Tibial artery (tissue), 4 donors: ENCODE results near the gene BANF1.

Source experiments
- DNase-seq, 2 donors: peaks; one replicate each; pipeline ENCODE4 v3.0.0-alpha.2; 2019
- H3K27ac ChIP-seq, 2 donors: fragments of 200-600 bp; sonication (generic) in 1 of 2; 1 replicate in 1 of 2; 2 replicates in 1 of 2; pipeline ENCODE4 v1.5.1; 2018 to 2019; ENCODE audit warnings: mild to moderate bottlenecking in 1 of 2
- H3K27me3 ChIP-seq, 2 donors: fragments of 200-600 bp; sonication (generic) in 1 of 2; one replicate each; pipeline versions ENCODE4 v1.5.1 to v1.6.0; 2016 to 2019
- H3K36me3 ChIP-seq, 3 donors: fragments of 200-600 bp; sonication (generic) in 2 of 3; one replicate each; pipeline ENCODE4 v1.5.1; 2016 to 2019; ENCODE audit warnings: mild to moderate bottlenecking in 2 of 3
- H3K4me1 ChIP-seq, 4 donors: fragments of 200-600 bp; sonication (generic) in 2 of 4; 1 replicate in 3 of 4; 2 replicates in 1 of 4; pipeline ENCODE4 v1.5.1; 2016 to 2019
- H3K4me3 ChIP-seq, 2 donors: fragments of 200-600 bp; sonication (generic) in 1 of 2; 1 replicate in 1 of 2; 2 replicates in 1 of 2; pipeline ENCODE4 v1.5.1; 2018 to 2019; ENCODE audit warnings: mild to moderate bottlenecking in 2 of 2
- H3K9me3 ChIP-seq, 3 donors: fragments of 200-600 bp; sonication (generic) in 1 of 3; one replicate each; pipeline ENCODE4 v1.5.1; 2016 to 2019
- CTCF ChIP-seq, 2 experiments: fragments of 200-600 bp in 1 of 2; fragments of 450-650 bp in 1 of 2; IDR thresholded peaks; one replicate each; pipeline ENCODE4 v1.5.1; 2017 to 2019; ENCODE audit warnings: antibody characterized with exemption in 2 of 2, mild to moderate bottlenecking in 1 of 2, moderate library complexity in 1 of 2
- intact Hi-C: fragments of 100-400 bp; cut with DNase I; formaldehyde crosslinking; loops from one replicate; pipeline ENCODE4 v1.15.0; 2023; ENCODE audit warnings: low total_unique reads

BANF1 gene

GRCh38 chr11:65981101-65981740 is 21.1 kb upstream of the BANF1 start:
- no peak for DNase-seq
- intact Hi-C loops: loop anchor here (10.0 kb wide), 1 partner anchor 276 kb away; no protein-coding TSS in a partner anchor
- Histone ChIP-seq H3K4me3 (no peak overlapping the region), H3K9me3 (no peaks in the 10 kb centered on the region), H3K4me1 (peaks cover 0 to 17% (median 0%) of the 10 kb centered on the region in 4 donors), H3K36me3 (peaks cover 27 to 49% (median 32%) of the 10 kb centered on the region in 3 donors), H3K27ac (no peak overlapping the region), H3K27me3 (no peaks in the 10 kb centered on the region)
- TF ChIP-seq CTCF (IDR thresholded peaks at IDR 0.05): no peak

DNA sequence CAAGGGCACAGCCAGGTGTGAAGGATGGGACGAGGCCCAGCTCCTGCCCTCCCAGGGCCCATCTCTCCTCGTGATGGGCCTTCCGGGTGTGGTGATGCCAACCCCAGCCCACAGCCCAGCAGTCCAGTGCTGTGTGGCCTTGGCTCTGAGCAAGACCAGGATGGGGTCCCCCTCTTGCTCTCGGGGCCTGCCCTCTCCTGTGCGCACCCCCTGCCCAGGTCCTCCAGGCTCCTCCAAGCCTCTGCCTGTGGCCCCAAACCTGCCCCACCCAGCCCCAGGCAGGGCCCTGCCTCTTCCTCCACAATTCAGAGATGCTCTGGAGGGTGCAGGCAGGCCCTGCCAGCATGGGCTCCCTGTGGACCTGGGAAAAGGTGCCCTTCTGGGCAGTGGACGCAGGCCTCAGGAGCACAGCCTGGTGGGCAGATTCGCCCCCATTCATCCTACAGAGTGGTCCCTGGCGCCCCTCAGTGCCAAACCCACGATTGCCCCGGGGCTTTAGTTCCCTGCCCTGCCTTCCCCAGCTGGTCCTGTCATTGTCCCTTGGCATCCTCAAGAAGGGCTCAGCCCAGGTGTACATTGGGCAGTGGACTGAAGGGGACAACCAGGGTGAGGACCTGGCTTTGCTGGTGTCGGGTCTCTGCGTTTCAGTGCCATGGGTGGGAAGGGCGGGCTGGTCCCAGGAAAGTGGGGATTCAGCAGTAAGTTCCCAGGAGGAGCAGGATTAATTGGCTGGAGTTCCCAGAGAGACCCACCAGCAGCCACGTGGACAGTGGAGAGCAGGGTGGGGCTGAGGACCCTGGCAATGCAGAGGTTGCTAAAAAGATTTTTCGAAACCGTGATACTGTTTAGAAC is 20.1 kb upstream of the BANF1 start:
- DNase-seq: no peak
- peaks cover 0 to 17% (median 0%) of the 10 kb centered on the region in 4 donors for H3K4me1 ChIP-seq
- peaks cover 18 to 40% (median 23%) of the 10 kb centered on the region in 3 donors for H3K36me3 ChIP-seq
- intact Hi-C loops: loop anchor here (10.0 kb wide), 1 partner anchor 277 kb away; no protein-coding TSS in a partner anchor
- H3K4me3 ChIP-seq: no peak overlapping the region
- no peak for TF ChIP-seq CTCF (IDR thresholded peaks at IDR 0.05)
- H3K27me3 ChIP-seq: no peaks in the 10 kb centered on the region
- H3K27ac ChIP-seq: no peak overlapping the region
- no peaks in the 10 kb centered on the region for H3K9me3 ChIP-seq

- peak in 1 of 2 donors; percentile 41 for DNase-seq
- Histone ChIP-seq H3K4me3 (no peak overlapping the region), H3K4me1 (peaks cover 0 to 17% (median 0%) of the 10 kb centered on the region in 4 donors), H3K27me3 (no peaks in the 10 kb centered on the region), H3K36me3 (peaks cover 12 to 32% (median 15%) of the 10 kb centered on the region in 3 donors), H3K27ac (no peak overlapping the region), H3K9me3 (no peaks in the 10 kb centered on the region)
- intact Hi-C loops: loop anchor here (10.0 kb wide), 1 partner anchor 278 kb away; no protein-coding TSS in a partner anchor
- no peak for TF ChIP-seq CTCF (IDR thresholded peaks at IDR 0.05)
These were observed 19.3 kb upstream of the BANF1 start for GRCh38 chr11:65982824-65983588.

- no peak for TF ChIP-seq CTCF (IDR thresholded peaks at IDR 0.05)
- no peak overlapping the region for H3K4me3 ChIP-seq
- no peak overlapping the region for H3K27ac ChIP-seq
- peaks cover 0 to 17% (median 0%) of the 10 kb centered on the region in 4 donors for H3K4me1 ChIP-seq
- intact Hi-C loops: loop anchor here (10.0 kb wide), 1 partner anchor 279 kb away; no protein-coding TSS in a partner anchor
- H3K27me3 ChIP-seq: no peaks in the 10 kb centered on the region
- DNase-seq: peak in 1 of 2 donors; percentile 51
- peaks cover 6 to 26% (median 9%) of the 10 kb centered on the region in 3 donors for H3K36me3 ChIP-seq
- H3K9me3 ChIP-seq: no peaks in the 10 kb centered on the region
These were observed 18.7 kb upstream of the BANF1 start for GRCh38 chr11:65983589-65983987.

DNA sequence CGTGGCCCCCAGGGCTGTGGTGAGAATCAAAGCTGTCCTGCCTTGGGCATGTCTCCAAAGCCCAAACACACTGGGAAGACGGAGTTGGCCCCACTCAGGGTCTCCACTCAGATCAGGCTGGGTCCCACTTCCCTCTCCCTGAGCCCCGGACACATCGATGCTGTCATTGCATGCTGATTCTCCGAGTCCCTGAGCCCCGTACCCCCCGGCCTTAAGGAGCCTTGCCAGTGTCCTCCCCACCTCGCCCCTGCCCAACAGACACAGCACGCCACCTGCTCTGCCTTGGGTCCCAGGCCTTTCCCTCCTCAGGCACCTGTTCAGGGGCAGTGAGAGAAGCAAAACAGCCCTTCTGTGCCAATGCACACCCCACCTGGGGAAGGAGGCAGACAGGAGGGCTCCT is 15.0 kb upstream of the BANF1 start:
- intact Hi-C loops: loop anchor here (5.0 to 10.0 kb wide), 2 partner anchors 35 to 283 kb away; no protein-coding TSS in a partner anchor
- no peak overlapping the region for H3K27ac ChIP-seq
- TF ChIP-seq CTCF (IDR thresholded peaks at IDR 0.05): no peak
- DNase-seq: no peak
- H3K4me1 ChIP-seq: peaks cover 0 to 17% (median 0%) of the 10 kb centered on the region in 4 donors
- no peak overlapping the region for H3K4me3 ChIP-seq
- H3K9me3 ChIP-seq: no peaks in the 10 kb centered on the region
- no peaks in the 10 kb centered on the region for H3K27me3 ChIP-seq
- peaks cover 0 to 8% (median 0%) of the 10 kb centered on the region in 3 donors for H3K36me3 ChIP-seq
